ENCODE data around the gene MRPS25.

Gene MRPS25

DNA sequence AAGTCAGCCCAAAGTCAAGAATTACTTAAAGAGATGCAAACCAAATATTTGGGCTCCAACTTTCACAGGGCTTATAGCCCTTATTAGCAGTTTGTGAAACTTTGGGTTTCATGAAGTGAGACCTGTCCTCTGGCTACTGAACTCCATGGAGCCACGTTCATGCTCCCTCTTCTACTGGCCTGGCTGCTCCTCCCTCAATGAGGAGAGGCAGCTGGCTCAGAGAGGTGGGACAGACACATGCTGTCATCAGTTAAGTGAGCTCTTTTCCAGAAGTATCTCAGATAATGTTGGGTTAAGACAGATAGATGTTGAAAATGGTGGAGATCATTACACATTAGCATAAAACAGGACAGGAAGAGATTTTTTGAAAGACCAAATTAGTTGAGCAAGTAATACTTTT is 19.4 kb downstream of the MRPS25 start:
- TF ChIP-seq, protein P1, sequence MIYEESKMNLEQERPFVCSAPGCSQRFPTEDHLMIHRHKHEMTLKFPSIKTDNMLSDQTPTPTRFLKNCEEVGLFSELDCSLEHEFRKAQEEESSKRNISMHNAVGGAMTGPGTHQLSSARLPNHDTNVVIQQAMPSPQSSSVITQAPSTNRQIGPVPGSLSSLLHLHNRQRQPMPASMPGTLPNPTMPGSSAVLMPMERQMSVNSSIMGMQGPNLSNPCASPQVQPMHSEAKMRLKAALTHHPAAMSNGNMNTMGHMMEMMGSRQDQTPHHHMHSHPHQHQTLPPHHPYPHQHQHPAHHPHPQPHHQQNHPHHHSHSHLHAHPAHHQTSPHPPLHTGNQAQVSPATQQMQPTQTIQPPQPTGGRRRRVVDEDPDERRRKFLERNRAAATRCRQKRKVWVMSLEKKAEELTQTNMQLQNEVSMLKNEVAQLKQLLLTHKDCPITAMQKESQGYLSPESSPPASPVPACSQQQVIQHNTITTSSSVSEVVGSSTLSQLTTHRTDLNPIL (CRISPR knock-in tag; IDR thresholded peaks at IDR 0.05; ENCODE audit: low read depth): no peak
- TF ChIP-seq ZNF8 (CRISPR knock-in tag; IDR thresholded peaks at IDR 0.05) (no peak), TOX (CRISPR knock-in tag; IDR thresholded peaks at IDR 0.05; ENCODE audit: borderline replicate concordance) (no peak)
- no peak for ATAC-seq

DNA sequence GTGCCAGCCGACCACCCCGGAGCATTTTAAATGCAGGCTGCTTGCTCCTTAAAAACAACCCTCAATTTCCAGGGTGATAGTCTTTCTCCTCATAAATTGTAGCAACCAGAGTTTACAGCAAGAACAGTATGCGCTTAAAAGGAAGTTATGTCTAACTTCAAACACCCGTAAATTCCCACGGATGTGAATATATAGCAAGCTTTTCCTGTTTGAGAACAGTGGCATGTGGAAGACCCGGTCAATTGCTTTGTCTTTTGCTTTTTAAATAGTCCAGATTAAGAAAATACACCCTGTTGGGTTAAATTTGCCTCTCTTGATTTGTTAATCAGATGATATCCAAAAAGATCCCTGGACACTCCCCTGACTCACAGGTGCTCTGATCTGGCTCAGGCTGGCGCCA is 20.8 kb downstream of the MRPS25 start:
- TF ChIP-seq, protein P1 (CRISPR knock-in tag; IDR thresholded peaks at IDR 0.05; ENCODE audit: low read depth): no peak
- no peak for TF ChIP-seq SNAI2 (CRISPR knock-in tag; IDR thresholded peaks at IDR 0.05)
- TF ChIP-seq ZNF70 (CRISPR knock-in tag; IDR thresholded peaks at IDR 0.05): no peak
- no peak for ATAC-seq

DNA sequence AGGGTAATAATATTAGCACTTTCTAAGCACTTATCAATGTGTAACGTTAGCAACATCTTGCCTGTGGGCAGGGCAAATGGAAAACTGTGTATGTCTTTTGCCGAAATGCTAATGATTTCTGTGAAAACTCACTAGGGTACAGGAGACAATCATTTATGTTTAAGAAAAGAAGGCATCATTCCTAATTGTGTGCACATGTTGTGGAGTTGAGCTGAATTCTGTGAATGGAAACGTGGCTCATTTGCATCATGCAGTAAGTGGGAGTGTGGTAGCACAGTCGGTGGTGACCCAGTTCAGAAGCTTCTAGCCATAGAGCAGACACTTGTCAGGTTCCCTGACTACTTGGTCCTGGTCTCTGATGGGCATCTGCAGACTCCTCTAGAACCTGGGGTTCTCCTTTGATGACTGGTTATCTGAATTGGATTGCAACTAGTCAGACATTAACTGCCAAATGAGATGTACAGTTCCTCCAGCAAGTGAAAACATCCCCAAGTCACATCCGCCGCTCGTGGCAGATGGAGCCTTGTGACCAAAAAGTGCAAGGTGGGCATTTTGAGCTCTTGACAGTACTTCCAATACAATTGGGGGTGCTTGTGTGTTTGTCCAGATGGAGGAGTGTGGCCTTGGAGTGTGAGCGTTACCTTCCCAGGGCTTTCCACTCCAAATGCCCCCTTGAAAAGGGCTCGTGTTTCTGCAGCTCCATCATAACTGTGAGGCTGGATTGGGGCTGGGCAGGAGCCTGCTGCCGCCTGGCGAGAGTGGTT is 21.5 kb downstream of the MRPS25 start:
- TF ChIP-seq GLIS3 (CRISPR knock-in tag; IDR thresholded peaks at IDR 0.05): no peak
- no peak for TF ChIP-seq ESRRG (CRISPR knock-in tag; IDR thresholded peaks at IDR 0.05)
- TF ChIP-seq BACH2 (CRISPR knock-in tag; IDR thresholded peaks at IDR 0.05; ENCODE audit: borderline replicate concordance): no peak
- TF ChIP-seq, protein P1 (CRISPR knock-in tag; IDR thresholded peaks at IDR 0.05; ENCODE audit: low read depth): no peak
- no peak for TF ChIP-seq SNAI2 (CRISPR knock-in tag; IDR thresholded peaks at IDR 0.05)
- TF ChIP-seq ZNF565 (CRISPR knock-in tag; conservative IDR thresholded peaks at IDR 0.05; ENCODE audit: low read depth): no peak
- TF ChIP-seq ARNTL (CRISPR knock-in tag; IDR thresholded peaks at IDR 0.05; ENCODE audit: borderline replicate concordance, low read depth): no peak
- TF ChIP-seq, protein P2, sequence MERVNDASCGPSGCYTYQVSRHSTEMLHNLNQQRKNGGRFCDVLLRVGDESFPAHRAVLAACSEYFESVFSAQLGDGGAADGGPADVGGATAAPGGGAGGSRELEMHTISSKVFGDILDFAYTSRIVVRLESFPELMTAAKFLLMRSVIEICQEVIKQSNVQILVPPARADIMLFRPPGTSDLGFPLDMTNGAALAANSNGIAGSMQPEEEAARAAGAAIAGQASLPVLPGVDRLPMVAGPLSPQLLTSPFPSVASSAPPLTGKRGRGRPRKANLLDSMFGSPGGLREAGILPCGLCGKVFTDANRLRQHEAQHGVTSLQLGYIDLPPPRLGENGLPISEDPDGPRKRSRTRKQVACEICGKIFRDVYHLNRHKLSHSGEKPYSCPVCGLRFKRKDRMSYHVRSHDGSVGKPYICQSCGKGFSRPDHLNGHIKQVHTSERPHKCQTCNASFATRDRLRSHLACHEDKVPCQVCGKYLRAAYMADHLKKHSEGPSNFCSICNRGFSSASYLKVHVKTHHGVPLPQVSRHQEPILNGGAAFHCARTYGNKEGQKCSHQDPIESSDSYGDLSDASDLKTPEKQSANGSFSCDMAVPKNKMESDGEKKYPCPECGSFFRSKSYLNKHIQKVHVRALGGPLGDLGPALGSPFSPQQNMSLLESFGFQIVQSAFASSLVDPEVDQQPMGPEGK (CRISPR knock-in tag; IDR thresholded peaks at IDR 0.05; ENCODE audit: borderline replicate concordance): no peak
- TF ChIP-seq, protein P3, sequence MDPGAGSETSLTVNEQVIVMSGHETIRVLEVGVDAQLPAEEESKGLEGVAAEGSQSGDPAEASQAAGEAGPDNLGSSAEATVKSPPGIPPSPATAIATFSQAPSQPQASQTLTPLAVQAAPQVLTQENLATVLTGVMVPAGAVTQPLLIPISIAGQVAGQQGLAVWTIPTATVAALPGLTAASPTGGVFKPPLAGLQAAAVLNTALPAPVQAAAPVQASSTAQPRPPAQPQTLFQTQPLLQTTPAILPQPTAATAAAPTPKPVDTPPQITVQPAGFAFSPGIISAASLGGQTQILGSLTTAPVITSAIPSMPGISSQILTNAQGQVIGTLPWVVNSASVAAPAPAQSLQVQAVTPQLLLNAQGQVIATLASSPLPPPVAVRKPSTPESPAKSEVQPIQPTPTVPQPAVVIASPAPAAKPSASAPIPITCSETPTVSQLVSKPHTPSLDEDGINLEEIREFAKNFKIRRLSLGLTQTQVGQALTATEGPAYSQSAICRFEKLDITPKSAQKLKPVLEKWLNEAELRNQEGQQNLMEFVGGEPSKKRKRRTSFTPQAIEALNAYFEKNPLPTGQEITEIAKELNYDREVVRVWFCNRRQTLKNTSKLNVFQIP (CRISPR knock-in tag; IDR thresholded peaks at IDR 0.05; ENCODE audit: borderline replicate concordance, low read depth): no peak
- TF ChIP-seq ISL1 (CRISPR knock-in tag; IDR thresholded peaks at IDR 0.05): no peak
- no peak for TF ChIP-seq ZFP30 (CRISPR knock-in tag; IDR thresholded peaks at IDR 0.05)
- no peak for TF ChIP-seq ZFP3 (CRISPR knock-in tag; IDR thresholded peaks at IDR 0.05)
- TF ChIP-seq, protein P4, sequence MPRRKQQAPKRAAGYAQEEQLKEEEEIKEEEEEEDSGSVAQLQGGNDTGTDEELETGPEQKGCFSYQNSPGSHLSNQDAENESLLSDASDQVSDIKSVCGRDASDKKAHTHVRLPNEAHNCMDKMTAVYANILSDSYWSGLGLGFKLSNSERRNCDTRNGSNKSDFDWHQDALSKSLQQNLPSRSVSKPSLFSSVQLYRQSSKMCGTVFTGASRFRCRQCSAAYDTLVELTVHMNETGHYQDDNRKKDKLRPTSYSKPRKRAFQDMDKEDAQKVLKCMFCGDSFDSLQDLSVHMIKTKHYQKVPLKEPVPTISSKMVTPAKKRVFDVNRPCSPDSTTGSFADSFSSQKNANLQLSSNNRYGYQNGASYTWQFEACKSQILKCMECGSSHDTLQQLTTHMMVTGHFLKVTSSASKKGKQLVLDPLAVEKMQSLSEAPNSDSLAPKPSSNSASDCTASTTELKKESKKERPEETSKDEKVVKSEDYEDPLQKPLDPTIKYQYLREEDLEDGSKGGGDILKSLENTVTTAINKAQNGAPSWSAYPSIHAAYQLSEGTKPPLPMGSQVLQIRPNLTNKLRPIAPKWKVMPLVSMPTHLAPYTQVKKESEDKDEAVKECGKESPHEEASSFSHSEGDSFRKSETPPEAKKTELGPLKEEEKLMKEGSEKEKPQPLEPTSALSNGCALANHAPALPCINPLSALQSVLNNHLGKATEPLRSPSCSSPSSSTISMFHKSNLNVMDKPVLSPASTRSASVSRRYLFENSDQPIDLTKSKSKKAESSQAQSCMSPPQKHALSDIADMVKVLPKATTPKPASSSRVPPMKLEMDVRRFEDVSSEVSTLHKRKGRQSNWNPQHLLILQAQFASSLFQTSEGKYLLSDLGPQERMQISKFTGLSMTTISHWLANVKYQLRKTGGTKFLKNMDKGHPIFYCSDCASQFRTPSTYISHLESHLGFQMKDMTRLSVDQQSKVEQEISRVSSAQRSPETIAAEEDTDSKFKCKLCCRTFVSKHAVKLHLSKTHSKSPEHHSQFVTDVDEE (CRISPR knock-in tag; IDR thresholded peaks at IDR 0.05): no peak
- no peak for TF ChIP-seq TCF4 (CRISPR knock-in tag; IDR thresholded peaks at IDR 0.05; ENCODE audit: borderline replicate concordance)
- TF ChIP-seq ZNF70 (CRISPR knock-in tag; IDR thresholded peaks at IDR 0.05): no peak
- TF ChIP-seq, protein P5, sequence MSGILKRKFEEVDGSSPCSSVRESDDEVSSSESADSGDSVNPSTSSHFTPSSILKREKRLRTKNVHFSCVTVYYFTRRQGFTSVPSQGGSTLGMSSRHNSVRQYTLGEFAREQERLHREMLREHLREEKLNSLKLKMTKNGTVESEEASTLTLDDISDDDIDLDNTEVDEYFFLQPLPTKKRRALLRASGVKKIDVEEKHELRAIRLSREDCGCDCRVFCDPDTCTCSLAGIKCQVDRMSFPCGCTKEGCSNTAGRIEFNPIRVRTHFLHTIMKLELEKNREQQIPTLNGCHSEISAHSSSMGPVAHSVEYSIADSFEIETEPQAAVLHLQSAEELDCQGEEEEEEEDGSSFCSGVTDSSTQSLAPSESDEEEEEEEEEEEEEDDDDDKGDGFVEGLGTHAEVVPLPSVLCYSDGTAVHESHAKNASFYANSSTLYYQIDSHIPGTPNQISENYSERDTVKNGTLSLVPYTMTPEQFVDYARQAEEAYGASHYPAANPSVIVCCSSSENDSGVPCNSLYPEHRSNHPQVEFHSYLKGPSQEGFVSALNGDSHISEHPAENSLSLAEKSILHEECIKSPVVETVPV (CRISPR knock-in tag; IDR thresholded peaks at IDR 0.05): no peak
- no peak for TF ChIP-seq PPARA (CRISPR knock-in tag; IDR thresholded peaks at IDR 0.05; ENCODE audit: borderline replicate concordance)
- ATAC-seq: no peak; the same call in none of the 3 replicates

All from SK-N-SH treated with all-trans-retinoic acid at 6 μM for 48 hours (cell line).